T-helper 9 cell (primary cell): ENCODE data around the gene CD48.
"Not testable (repeated sequence)": the region's sequence is repeated elsewhere in the genome, so short reads cannot be mapped to it uniquely, and the experiment has no call there.

ENCODE experiments used
- DNase-seq: peaks from one replicate; pipeline ENCODE4 v3.0.0-alpha.2; 2020

CD48 gene

GRCh38 chr1:160712525-160713080 is 981 bp upstream of the CD48 start:
- peak; percentile 20 for DNase-seq

- no peak for DNase-seq
Observed at GRCh38 chr1:160711276-160711601, 383 bp downstream of the CD48 start.

- no peak for DNase-seq
Observed at GRCh38 chr1:160710517-160711252, 937 bp downstream of the CD48 start.

GRCh38 chr1:160709715-160710114 is 1.9 kb downstream of the CD48 start:
- DNase-seq, result no peak

GRCh38 chr1:160708801-160709200 is 2.8 kb downstream of the CD48 start:
- no peak for DNase-seq

- DNase-seq, result no peak
Observed at GRCh38 chr1:160708118-160708517, 3.5 kb downstream of the CD48 start.

- DNase-seq, result no peak
Observed at GRCh38 chr1:160707236-160708064, 4.2 kb downstream of the CD48 start.

GRCh38 chr1:160706526-160707235 is 4.9 kb downstream of the CD48 start:
- DNase-seq, result no peak

GRCh38 chr1:160705742-160706141 is 5.9 kb downstream of the CD48 start:
- DNase-seq, result no peak

GRCh38 chr1:160705212-160705621 is 6.4 kb downstream of the CD48 start:
- DNase-seq, result not testable (repeated sequence)

GRCh38 chr1:160704250-160704649 is 7.4 kb downstream of the CD48 start:
- DNase-seq, result no peak

- no peak for DNase-seq
Observed at GRCh38 chr1:160702100-160702499, 9.5 kb downstream of the CD48 start.

GRCh38 chr1:160692390-160692789 is 19.2 kb downstream of the CD48 start:
- DNase-seq, result not testable (repeated sequence)

GRCh38 chr1:160685266-160685665 is 26.4 kb downstream of the CD48 start:
- DNase-seq, result no peak

- DNase-seq, result no peak
Observed at GRCh38 chr1:160682983-160683865, 28.4 kb downstream of the CD48 start.

GRCh38 chr1:160681891-160682140 is 29.8 kb downstream of the CD48 start:
- no peak for DNase-seq

- peak; percentile 86 for DNase-seq
Observed at GRCh38 chr1:160681066-160681890, 30.3 kb downstream of the CD48 start.

- DNase-seq, result no peak
Observed at GRCh38 chr1:160680399-160680798, 31.2 kb downstream of the CD48 start.

- DNase-seq, result no peak
Observed at GRCh38 chr1:160679893-160680292, 31.7 kb downstream of the CD48 start.

GRCh38 chr1:160676869-160677597 is 34.6 kb downstream of the CD48 start:
- no peak for DNase-seq
